ENCODE measurements around the gene SFTA2.
"Not testable (repeated sequence)": the region's sequence is repeated elsewhere in the genome, so short reads cannot be mapped to it uniquely, and the experiment has no call there.

Gene SFTA2

GRCh38 chr6:30940361-30940986, 8.5 kb upstream of the SFTA2 start, which contains the start of gene MUCL3:
MUCL3 (plus strand) TSS chr6:30940973; CDS start chr6:30941000, 27 bp downstream.
- no peak within 1 kb of the TSS for H3K4me3 ChIP-seq (ENCODE audit: low read depth in 1 of 2, low read length in 2 of 2)
- H3K27me3 ChIP-seq (ENCODE audit: control insufficient read depth in 1 of 2, insufficient read depth in 2 of 2, low read length in 2 of 2): peaks cover 0 to 18% of the 10 kb centered on the region in 2 donors
- H3K4me1 ChIP-seq (ENCODE audit: insufficient read depth, low read length): no peaks in the 10 kb centered on the region
- H3K27ac ChIP-seq (ENCODE audit: low read depth, low read length): no peak within 1 kb of the TSS
- no peaks in the 10 kb centered on the region for H3K36me3 ChIP-seq (ENCODE audit: insufficient read depth, low read length)
- no peak within 1 kb of the TSS for H3K9ac ChIP-seq (ENCODE audit: low read length)
- H3K9me3 ChIP-seq (ENCODE audit: low read length): no peaks in the 10 kb centered on the region

- Histone ChIP-seq H3K27me3 (ENCODE audit: control insufficient read depth in 1 of 2, insufficient read depth in 2 of 2, low read length in 2 of 2) (peaks cover 0 to 18% of the 10 kb centered on the region in 2 donors), H3K36me3 (ENCODE audit: insufficient read depth, low read length) (no peaks in the 10 kb centered on the region), H3K27ac (ENCODE audit: low read depth, low read length) (no peak overlapping the region), H3K9me3 (ENCODE audit: low read length) (no peaks in the 10 kb centered on the region), H3K9ac (ENCODE audit: low read length) (no peak overlapping the region), H3K4me3 (ENCODE audit: low read depth in 1 of 2, low read length in 2 of 2) (no peak overlapping the region), H3K4me1 (ENCODE audit: insufficient read depth, low read length) (no peaks in the 10 kb centered on the region)
These were observed 7.5 kb upstream of the SFTA2 start for GRCh38 chr6:30939473-30939872.

GRCh38 chr6:30938730-30939129, 6.8 kb upstream of the SFTA2 start:
- Histone ChIP-seq H3K9me3 (ENCODE audit: low read length) (no peaks in the 10 kb centered on the region), H3K27ac (ENCODE audit: low read depth, low read length) (no peak overlapping the region), H3K4me3 (ENCODE audit: low read depth in 1 of 2, low read length in 2 of 2) (no peak overlapping the region), H3K9ac (ENCODE audit: low read length) (no peak overlapping the region), H3K36me3 (ENCODE audit: insufficient read depth, low read length) (no peaks in the 10 kb centered on the region), H3K27me3 (ENCODE audit: control insufficient read depth in 1 of 2, insufficient read depth in 2 of 2, low read length in 2 of 2) (peaks cover 0 to 18% of the 10 kb centered on the region in 2 donors), H3K4me1 (ENCODE audit: insufficient read depth, low read length) (no peaks in the 10 kb centered on the region)

DNA sequence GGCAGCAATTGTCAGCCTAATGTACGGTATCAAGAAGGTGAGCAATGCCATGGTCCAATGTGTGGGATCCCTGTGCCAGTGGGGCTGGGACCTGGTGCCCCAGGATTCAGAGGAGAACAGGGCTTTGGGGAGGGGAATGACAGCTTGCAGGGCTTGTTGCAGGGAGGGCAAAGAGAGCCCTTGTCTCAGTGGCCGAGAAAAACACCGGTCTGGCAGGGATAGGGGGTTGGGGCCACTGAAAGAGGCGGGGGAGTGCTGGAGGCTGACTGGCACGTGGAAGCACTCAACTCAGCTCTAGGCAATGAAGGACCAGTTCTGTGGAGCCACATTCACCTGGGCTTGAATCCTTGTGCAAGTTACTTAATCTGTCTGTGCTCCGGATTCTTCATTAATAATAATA, 5.3 kb upstream of the SFTA2 start:
- Histone ChIP-seq H3K4me3 (ENCODE audit: low read depth in 1 of 2, low read length in 2 of 2) (no peak overlapping the region), H3K4me1 (ENCODE audit: insufficient read depth, low read length) (no peaks in the 10 kb centered on the region), H3K9me3 (ENCODE audit: low read length) (no peaks in the 10 kb centered on the region), H3K27me3 (ENCODE audit: control insufficient read depth in 1 of 2, insufficient read depth in 2 of 2, low read length in 2 of 2) (peaks cover 0 to 10% of the 10 kb centered on the region in 2 donors), H3K36me3 (ENCODE audit: insufficient read depth, low read length) (no peaks in the 10 kb centered on the region), H3K9ac (ENCODE audit: low read length) (no peak overlapping the region), H3K27ac (ENCODE audit: low read depth, low read length) (no peak overlapping the region)

- H3K27me3 ChIP-seq (ENCODE audit: control insufficient read depth in 1 of 2, insufficient read depth in 2 of 2, low read length in 2 of 2): peaks cover 0 to 3% of the 10 kb centered on the region in 2 donors
- no peaks in the 10 kb centered on the region for H3K4me1 ChIP-seq (ENCODE audit: insufficient read depth, low read length)
These were observed 3.0 kb upstream of the SFTA2 start for GRCh38 chr6:30935018-30935417.

DNA sequence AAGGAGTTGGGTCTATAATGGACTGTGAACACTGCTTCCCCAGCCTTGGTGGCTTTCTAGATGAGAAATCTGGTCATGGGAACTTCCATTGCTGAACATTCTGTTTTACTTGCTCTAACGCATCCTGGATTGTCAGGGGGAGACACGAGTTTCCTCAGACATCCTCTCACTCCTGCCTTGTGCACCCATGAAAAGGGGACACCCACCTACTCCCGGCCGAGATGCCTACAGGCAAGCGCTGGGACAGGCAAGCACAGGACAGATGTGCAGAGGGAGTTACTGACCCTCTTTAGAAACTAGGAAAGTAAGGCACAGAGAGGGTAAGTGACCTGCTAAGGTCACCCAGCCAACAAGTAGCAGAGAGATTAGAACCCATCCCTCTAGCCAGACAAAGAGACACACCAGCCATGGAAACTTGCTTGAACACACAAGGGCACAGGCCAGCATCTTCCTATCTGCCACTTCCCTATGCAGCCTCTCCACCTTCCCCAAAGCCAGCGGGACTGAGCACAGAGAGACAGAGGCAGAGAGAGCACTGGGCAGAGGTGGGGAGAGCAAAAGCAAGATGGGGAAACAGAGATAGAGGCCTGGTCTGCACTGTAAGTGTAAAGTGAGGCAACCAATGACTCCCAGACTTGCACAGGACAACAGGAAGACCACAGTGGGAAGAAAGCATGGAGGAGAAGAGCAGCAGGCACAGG, 845 bp upstream of the SFTA2 start:
- Histone ChIP-seq H3K4me1 (ENCODE audit: insufficient read depth, low read length) (no peaks in the 10 kb centered on the region), H3K36me3 (ENCODE audit: insufficient read depth, low read length) (no peaks in the 10 kb centered on the region), H3K9me3 (ENCODE audit: low read length) (no peaks in the 10 kb centered on the region), H3K4me3 (ENCODE audit: low read depth in 1 of 2, low read length in 2 of 2) (no peak overlapping the region), H3K27me3 (ENCODE audit: control insufficient read depth in 1 of 2, insufficient read depth in 2 of 2, low read length in 2 of 2) (no peaks in the 10 kb centered on the region), H3K9ac (ENCODE audit: low read length) (no peak overlapping the region), H3K27ac (ENCODE audit: low read depth, low read length) (no peak overlapping the region)

More at GRCh38 chr6:30935018-30935417, 3.0 kb upstream of the SFTA2 start:
- Histone ChIP-seq H3K9me3 (ENCODE audit: low read length) (no peaks in the 10 kb centered on the region), H3K4me3 (ENCODE audit: low read depth in 1 of 2, low read length in 2 of 2) (no peak overlapping the region), H3K9ac (ENCODE audit: low read length) (no peak overlapping the region), H3K27ac (ENCODE audit: low read depth, low read length) (no peak overlapping the region), H3K36me3 (ENCODE audit: insufficient read depth, low read length) (no peaks in the 10 kb centered on the region)

DNA sequence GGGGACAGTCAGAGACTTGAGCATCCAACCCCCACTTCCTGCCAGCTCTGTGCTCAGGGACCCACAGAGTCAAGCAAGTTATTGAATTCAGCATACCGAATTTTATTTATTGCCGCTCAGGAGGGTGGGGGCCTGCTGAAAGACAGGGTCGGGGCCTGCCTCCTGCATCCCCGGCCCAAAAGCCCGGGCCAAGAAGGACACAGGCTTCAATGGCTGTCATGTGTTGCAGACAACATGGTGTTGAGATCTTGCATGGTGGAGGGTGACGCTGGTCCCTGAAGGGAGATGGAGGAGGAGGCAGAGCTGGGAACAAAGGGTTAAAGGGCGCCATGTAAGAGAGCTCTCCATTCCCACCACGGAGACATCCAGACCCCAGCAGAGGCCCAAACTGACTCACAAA, 698 bp downstream of the SFTA2 start:
- H3K36me3 ChIP-seq (ENCODE audit: insufficient read depth, low read length): peaks cover 6% of the 10 kb centered on the region
- no peaks in the 10 kb centered on the region for H3K27me3 ChIP-seq (ENCODE audit: control insufficient read depth in 1 of 2, insufficient read depth in 2 of 2, low read length in 2 of 2)
- H3K4me1 ChIP-seq (ENCODE audit: insufficient read depth, low read length): no peaks in the 10 kb centered on the region
- no peak overlapping the region for H3K27ac ChIP-seq (ENCODE audit: low read depth, low read length)
- no peaks in the 10 kb centered on the region for H3K9me3 ChIP-seq (ENCODE audit: low read length)
- no peak overlapping the region for H3K9ac ChIP-seq (ENCODE audit: low read length)
- H3K4me3 ChIP-seq (ENCODE audit: low read depth in 1 of 2, low read length in 2 of 2): no peak overlapping the region

DNA sequence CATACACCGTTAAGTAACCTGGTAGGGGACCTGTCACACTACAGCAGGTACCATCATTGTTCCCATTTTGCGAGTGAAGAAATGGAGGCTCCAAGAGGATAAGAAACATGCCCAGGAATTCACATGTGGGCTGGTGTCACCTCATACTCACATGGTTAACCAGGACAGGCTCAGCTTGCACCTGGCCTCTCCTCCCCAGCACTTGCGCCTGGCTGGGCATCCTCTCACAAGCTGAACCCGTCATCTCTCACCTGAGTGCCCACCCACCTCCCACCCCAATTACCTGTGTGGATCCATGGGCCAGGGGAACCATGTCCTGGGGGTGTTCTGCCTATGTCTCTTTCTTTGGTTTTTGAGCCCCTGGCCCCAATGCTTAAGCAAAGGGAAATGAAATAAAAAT, 1.5 kb downstream of the SFTA2 start:
- no peaks in the 10 kb centered on the region for H3K9me3 ChIP-seq (ENCODE audit: low read length)
- no peak overlapping the region for H3K4me3 ChIP-seq (ENCODE audit: low read depth in 1 of 2, low read length in 2 of 2)
- no peaks in the 10 kb centered on the region for H3K4me1 ChIP-seq (ENCODE audit: insufficient read depth, low read length)
- no peaks in the 10 kb centered on the region for H3K27me3 ChIP-seq (ENCODE audit: control insufficient read depth in 1 of 2, insufficient read depth in 2 of 2, low read length in 2 of 2)
- H3K27ac ChIP-seq (ENCODE audit: low read depth, low read length): no peak overlapping the region
- H3K36me3 ChIP-seq (ENCODE audit: insufficient read depth, low read length): peaks cover 12% of the 10 kb centered on the region
- H3K9ac ChIP-seq (ENCODE audit: low read length): no peak overlapping the region

GRCh38 chr6:30928677-30929076, 3.3 kb downstream of the SFTA2 start:
- no peak overlapping the region for H3K9ac ChIP-seq (ENCODE audit: low read length)
- no peaks in the 10 kb centered on the region for H3K4me1 ChIP-seq (ENCODE audit: insufficient read depth, low read length)
- H3K9me3 ChIP-seq (ENCODE audit: low read length): no peaks in the 10 kb centered on the region
- no peaks in the 10 kb centered on the region for H3K27me3 ChIP-seq (ENCODE audit: control insufficient read depth in 1 of 2, insufficient read depth in 2 of 2, low read length in 2 of 2)
- H3K27ac ChIP-seq (ENCODE audit: low read depth, low read length): no peak overlapping the region
- H3K36me3 ChIP-seq (ENCODE audit: insufficient read depth, low read length): peaks cover 12% of the 10 kb centered on the region
- H3K4me3 ChIP-seq (ENCODE audit: low read depth in 1 of 2, low read length in 2 of 2): no peak overlapping the region

- H3K27ac ChIP-seq (ENCODE audit: low read depth, low read length); H3K4me3 ChIP-seq (ENCODE audit: low read depth in 1 of 2, low read length in 2 of 2); H3K27me3 ChIP-seq (ENCODE audit: control insufficient read depth in 1 of 2, insufficient read depth in 2 of 2, low read length in 2 of 2); H3K9ac ChIP-seq (ENCODE audit: low read length); H3K9me3 ChIP-seq (ENCODE audit: low read length); H3K4me1 ChIP-seq (ENCODE audit: insufficient read depth, low read length): not testable (repeated sequence)
- peaks cover 27% of the 10 kb centered on the region for H3K36me3 ChIP-seq (ENCODE audit: insufficient read depth, low read length)
These were observed 4.9 kb downstream of the SFTA2 start for GRCh38 chr6:30927080-30927479.

DNA sequence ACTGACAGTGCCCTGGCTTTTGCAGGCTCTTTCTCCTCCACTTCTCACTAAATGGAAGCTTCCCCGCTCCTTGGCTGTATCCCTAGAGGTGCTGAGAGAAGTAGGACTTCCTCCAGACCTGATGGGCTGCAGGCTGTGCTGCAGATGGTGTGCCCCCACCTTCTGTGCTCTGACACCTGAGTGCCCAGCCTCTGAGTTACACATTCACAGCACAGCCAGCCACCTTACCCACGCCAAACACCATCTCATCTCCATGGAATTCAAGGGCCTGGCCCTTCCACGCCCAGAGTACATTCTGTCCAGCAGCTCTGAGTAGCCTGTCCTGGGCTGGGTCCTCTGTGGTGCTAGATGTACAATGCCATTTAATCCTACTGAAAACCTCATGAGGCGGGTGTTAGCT, 5.3 kb downstream of the SFTA2 start:
- Histone ChIP-seq H3K4me1 (ENCODE audit: insufficient read depth, low read length) (no peaks in the 10 kb centered on the region), H3K27ac (ENCODE audit: low read depth, low read length) (no peak overlapping the region), H3K9ac (ENCODE audit: low read length) (no peak overlapping the region), H3K4me3 (ENCODE audit: low read depth in 1 of 2, low read length in 2 of 2) (no peak overlapping the region), H3K9me3 (ENCODE audit: low read length) (no peaks in the 10 kb centered on the region), H3K36me3 (ENCODE audit: insufficient read depth, low read length) (peaks cover 31% of the 10 kb centered on the region), H3K27me3 (ENCODE audit: control insufficient read depth in 1 of 2, insufficient read depth in 2 of 2, low read length in 2 of 2) (no peaks in the 10 kb centered on the region)

All from muscle layer of colon (tissue), 2 donors.